ENCODE results near the gene CHMP2A. TPM values are rescaled to one million over a fixed set of nuclear protein-coding genes. Genes with fewer than 3 reads are reported as not detected.
"Not testable (repeated sequence)": the region's sequence is repeated elsewhere in the genome, so short reads cannot be mapped to it uniquely, and the experiment has no call there.

The CHMP2A gene
- total and polyA plus RNA-seq, 9 donors = 54.2 to 143 (median 98.3) TPM

DNA sequence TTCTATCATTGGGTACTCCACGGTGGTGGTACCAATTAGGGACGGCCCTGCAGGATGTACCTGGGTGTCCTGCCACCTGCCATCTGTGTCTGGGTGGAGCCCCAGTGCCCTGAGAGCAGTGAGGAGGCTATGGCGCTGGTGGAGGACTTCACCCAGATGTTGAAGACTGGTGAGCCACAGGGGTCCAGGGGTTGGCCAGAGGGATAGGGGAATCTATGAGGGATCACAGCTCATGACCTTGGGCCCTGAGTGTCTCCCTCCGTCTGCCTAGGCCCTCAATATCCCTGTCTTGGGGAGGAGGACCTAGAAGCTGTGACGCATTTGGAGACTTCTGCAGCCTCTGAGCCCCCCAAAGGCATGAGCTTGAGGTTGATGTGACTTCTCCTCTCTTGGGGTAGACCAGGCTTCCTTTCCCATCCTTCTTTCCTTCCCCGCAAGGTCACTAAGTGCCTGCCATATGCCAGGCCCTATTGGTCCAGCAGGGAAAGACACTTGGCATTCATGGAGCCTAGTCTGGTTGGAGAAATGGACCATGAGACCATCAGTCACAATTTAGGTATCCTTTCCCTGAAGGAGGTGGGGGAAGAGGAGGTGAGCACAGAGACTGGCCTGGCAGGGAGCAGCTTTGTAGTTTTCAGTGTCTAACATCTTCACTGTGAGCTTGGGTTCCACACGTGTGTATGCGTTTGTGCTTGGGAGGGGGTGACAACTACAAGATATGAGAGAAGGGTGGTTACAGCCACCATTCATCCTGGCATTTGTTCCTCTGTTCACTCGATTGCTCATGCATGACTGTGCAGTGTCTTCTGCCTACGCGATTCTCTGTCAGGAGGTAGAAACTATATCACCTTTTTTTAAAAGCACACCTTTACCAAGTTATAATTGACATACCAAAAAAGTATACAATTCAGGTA, 23.4 kb upstream of the CHMP2A start:
- TF ChIP-seq POLR2A (IDR thresholded peaks at IDR 0.05) = no peak
- TF ChIP-seq, protein P1, sequence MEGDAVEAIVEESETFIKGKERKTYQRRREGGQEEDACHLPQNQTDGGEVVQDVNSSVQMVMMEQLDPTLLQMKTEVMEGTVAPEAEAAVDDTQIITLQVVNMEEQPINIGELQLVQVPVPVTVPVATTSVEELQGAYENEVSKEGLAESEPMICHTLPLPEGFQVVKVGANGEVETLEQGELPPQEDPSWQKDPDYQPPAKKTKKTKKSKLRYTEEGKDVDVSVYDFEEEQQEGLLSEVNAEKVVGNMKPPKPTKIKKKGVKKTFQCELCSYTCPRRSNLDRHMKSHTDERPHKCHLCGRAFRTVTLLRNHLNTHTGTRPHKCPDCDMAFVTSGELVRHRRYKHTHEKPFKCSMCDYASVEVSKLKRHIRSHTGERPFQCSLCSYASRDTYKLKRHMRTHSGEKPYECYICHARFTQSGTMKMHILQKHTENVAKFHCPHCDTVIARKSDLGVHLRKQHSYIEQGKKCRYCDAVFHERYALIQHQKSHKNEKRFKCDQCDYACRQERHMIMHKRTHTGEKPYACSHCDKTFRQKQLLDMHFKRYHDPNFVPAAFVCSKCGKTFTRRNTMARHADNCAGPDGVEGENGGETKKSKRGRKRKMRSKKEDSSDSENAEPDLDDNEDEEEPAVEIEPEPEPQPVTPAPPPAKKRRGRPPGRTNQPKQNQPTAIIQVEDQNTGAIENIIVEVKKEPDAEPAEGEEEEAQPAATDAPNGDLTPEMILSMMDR (IDR thresholded peaks at IDR 0.05) = no peak
- no peak for TF ChIP-seq EP300 (IDR thresholded peaks at IDR 0.05)
- Histone ChIP-seq H3K4me3 (no peak overlapping the region), H3K4me1 (ENCODE audit: insufficient read depth) (peaks cover 6% of the 10 kb centered on the region), H3K27me3 (no peaks in the 10 kb centered on the region), H3K9me3 (no peaks in the 10 kb centered on the region), H3K36me3 (no peaks in the 10 kb centered on the region), H3K27ac (no peak overlapping the region)
- DNase-seq = peak; percentile 10 to 40 (median 27)
- 85 to 87% (median 87%) methylated on average over 11 of the region's 11 CpGs for WGBS, 3 donors
- intact Hi-C loops (cut with DNase I) = no loop called here

DNA sequence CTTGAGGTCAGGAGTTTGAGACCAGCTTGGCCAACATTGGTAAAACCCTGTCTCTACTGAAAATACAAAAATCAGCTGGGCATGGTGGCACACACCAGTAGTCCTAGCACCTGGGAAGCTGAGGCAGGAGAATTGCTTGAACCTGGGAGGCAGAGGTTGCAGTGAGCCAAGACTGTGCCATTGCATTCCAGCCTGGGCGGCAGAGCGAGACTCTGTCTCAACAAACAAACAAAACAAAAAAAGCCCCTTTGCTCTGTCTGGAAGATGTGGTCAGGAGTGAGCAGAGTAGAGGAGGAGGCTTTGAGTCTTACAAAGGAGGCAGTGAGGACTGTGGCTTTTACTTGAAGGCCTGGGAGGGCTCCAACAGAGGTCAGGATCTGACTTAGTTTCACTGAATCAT, 22.7 kb upstream of the CHMP2A start:
- H3K4me3 ChIP-seq; H3K9me3 ChIP-seq; H3K27me3 ChIP-seq; H3K36me3 ChIP-seq; intact Hi-C loops (cut with DNase I); H3K4me1 ChIP-seq (ENCODE audit: insufficient read depth); H3K27ac ChIP-seq: not testable (repeated sequence)
- DNase-seq = peak in 3 of 5 donors; percentile 7 to 22 (median 12)
- WGBS, 3 donors = 91 to 94% (median 92%) methylated on average over 2 of the region's 2 CpGs

DNA sequence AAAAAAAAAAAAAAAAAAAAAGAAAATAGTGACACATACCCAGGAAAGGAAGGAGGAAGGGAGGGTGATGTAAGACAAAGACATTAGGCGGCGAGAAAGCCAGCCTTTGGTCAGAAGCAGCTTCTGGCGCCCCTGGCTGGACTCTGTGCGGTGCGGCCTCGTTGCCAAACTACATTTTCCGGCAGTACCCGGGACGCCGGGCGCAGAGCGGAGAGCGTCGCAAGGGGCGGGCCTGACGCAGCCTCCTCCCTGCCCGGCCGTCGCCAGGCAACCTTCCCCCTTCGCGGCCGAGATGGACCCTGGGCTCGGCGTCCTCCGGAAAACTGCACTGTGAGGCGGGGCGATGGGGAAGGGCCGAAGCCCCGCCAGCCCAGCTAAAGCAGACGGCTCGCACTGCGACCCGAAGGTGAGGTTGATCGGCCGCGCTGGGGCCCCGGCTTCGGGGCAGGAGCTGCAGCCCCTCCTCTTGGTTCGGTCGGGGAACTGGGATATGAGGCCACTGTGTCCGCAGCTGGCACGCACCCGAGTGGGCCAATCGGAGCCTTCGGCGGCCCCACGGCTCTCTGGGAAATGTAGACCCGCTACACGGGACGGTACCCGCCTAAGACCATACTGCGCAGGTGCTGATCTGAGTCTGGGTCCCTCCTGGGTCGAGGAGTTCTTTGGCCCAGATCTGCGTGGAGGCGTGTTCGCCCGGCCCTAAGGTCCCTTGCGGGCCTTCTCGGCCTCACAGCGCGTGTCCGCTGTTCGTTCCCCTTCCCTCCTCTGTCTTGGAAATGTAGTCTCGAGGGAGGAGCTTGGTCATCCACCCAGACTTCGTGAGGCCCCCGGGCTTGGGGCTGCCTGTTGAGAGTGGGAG, 20.5 kb upstream of the CHMP2A start:
- intact Hi-C loops (cut with DNase I) = no loop called here
- 0 to 1% (median 1%) methylated on average over 58 to 66 of the region's 66 CpGs for WGBS, 3 donors
- peaks cover 7% of the 10 kb centered on the region for H3K4me1 ChIP-seq (ENCODE audit: insufficient read depth)
- H3K27me3 ChIP-seq = no peaks in the 10 kb centered on the region
- no peaks in the 10 kb centered on the region for H3K9me3 ChIP-seq
- H3K36me3 ChIP-seq = no peaks in the 10 kb centered on the region
- TF ChIP-seq, protein P1 (IDR thresholded peaks at IDR 0.05) = peak in 2 of 3 donors; percentile 42 to 55
- TF ChIP-seq EP300 (IDR thresholded peaks at IDR 0.05) (peak; percentile 30), POLR2A (IDR thresholded peaks at IDR 0.05) (peak; percentile 75)
- H3K27ac ChIP-seq = peak overlapping the region; percentile 64 to 90
- H3K4me3 ChIP-seq = peak overlapping the region; percentile 71
- DNase-seq = peak; percentile 92 to 95 (median 93)

DNA sequence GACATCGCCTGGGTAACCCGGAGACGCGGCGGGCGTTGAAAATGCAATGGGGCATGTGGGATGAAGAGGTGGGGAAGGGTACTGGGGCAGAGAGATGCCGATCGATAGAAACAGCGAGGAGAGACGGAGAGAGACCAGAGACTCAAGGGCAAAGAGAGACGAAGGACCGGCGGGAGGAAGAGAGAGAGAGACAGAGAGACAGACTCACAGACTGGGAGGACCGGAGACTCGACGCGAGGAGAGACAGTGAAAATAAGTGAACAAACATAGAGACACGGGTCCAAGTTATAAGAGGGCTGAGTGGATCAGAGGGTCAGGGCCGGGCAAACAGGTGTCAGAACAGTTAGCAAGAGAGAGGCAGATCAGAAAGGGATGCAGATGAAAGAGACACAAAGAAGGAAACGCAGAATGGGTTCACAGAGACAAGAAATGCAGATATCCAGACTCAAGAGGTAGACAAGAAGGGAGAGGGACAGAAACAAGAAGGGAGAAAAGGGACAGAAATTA, 18.8 kb upstream of the CHMP2A start:
- no peak for DNase-seq
- H3K4me3 ChIP-seq = peak overlapping the region; percentile 90
- TF ChIP-seq, protein P1 (IDR thresholded peaks at IDR 0.05) = no peak
- TF ChIP-seq EP300 (IDR thresholded peaks at IDR 0.05) (no peak), POLR2A (IDR thresholded peaks at IDR 0.05) (peak; percentile 56)
- peak overlapping the region; percentile 87 to 98 for H3K27ac ChIP-seq
- WGBS, 3 donors = 0 to 1% (median 1%) methylated on average over 20 of the region's 20 CpGs
- intact Hi-C loops (cut with DNase I) = no loop called here
- H3K4me1 ChIP-seq (ENCODE audit: insufficient read depth) = peaks cover 7% of the 10 kb centered on the region
- no peaks in the 10 kb centered on the region for H3K27me3 ChIP-seq
- H3K9me3 ChIP-seq = no peaks in the 10 kb centered on the region
- H3K36me3 ChIP-seq = no peaks in the 10 kb centered on the region
